Peyer's patch (tissue), 4 donors: ENCODE measurements around the gene GPC3.

ENCODE experiments used
- POLR2A ChIP-seq, 2 donors: fragments of 450-650 bp; IDR thresholded peaks; one replicate each; pipeline ENCODE4 v1.5.1; 2017; ENCODE audit warnings: antibody characterized with exemption in 2 of 2, mild to moderate bottlenecking in 2 of 2, moderate library complexity in 2 of 2
- TF ChIP-seq, protein P1 (sequence below), 6 experiments: fragments of 450-650 bp in 4 of 6; fragments of 200-600 bp in 2 of 6; sonication (generic) in 1 of 6; IDR thresholded peaks; one replicate each; pipeline ENCODE4 v1.5.1; 2017 to 2019; ENCODE audit warnings: antibody characterized with exemption in 6 of 6, mild to moderate bottlenecking in 3 of 6, moderate library complexity in 1 of 6

DNA sequence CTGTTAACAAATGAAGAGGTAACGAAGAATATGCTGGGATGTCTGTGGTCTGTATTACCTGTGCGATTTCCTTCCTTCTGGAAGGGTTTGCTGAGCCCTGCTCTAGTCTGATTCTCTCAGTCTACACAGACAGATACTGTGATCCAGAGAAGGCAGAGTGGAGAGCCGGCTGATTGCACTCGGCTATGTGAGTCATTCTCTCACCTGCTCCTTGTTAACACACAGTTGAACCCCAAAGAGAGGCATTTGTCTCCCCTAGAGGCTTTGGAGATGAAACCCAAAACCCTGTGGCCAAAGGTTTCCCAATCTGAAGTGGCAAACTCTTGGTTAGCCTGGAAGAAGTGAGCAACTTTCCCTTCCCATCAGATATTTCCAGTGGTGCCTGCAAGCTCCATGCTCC lies 492.0 kb downstream of the GPC3 start:
- TF ChIP-seq POLR2A (IDR thresholded peaks at IDR 0.05): no peak
- TF ChIP-seq, protein P1, sequence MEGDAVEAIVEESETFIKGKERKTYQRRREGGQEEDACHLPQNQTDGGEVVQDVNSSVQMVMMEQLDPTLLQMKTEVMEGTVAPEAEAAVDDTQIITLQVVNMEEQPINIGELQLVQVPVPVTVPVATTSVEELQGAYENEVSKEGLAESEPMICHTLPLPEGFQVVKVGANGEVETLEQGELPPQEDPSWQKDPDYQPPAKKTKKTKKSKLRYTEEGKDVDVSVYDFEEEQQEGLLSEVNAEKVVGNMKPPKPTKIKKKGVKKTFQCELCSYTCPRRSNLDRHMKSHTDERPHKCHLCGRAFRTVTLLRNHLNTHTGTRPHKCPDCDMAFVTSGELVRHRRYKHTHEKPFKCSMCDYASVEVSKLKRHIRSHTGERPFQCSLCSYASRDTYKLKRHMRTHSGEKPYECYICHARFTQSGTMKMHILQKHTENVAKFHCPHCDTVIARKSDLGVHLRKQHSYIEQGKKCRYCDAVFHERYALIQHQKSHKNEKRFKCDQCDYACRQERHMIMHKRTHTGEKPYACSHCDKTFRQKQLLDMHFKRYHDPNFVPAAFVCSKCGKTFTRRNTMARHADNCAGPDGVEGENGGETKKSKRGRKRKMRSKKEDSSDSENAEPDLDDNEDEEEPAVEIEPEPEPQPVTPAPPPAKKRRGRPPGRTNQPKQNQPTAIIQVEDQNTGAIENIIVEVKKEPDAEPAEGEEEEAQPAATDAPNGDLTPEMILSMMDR (IDR thresholded peaks at IDR 0.05): no peak
